PC-3 (cell line): ENCODE data around the gene LRRC8C. TPM values are rescaled to one million over a fixed set of nuclear protein-coding genes. Genes with fewer than 3 reads are reported as not detected.

ENCODE experiments used
- ATAC-seq: fragments of 200-7000 bp; cut with Tn5 transposase; 2 replicates; pipeline ENCODE4 v1.9.1; 2020; ENCODE audit warnings: mild to moderate bottlenecking, moderate library complexity
- BruUV-seq: library from RNA; stranded (reverse); fragments of 400-500 nt; replicated peaks from 2 replicates; lab custom pipeline; 2021; lab: Mats Ljungman, UMichigan
- CTCF ChIA-PET: fragments of 300-600 bp; sonication (Branson Sonifier 250); formaldehyde crosslinking; loops from one replicate; lab custom pipeline; 2022; ENCODE audit warnings: antibody characterized with exemption; lab: Charles Lee
- POLR2A ChIA-PET: fragments of 300-600 bp; sonication (Branson Sonifier 250); formaldehyde crosslinking; loops from one replicate; lab custom pipeline; 2022; ENCODE audit warnings: antibody characterized with exemption; ENCODE audit not compliant: unreplicated experiment; lab: Charles Lee
- DNase-seq: peaks from one replicate; pipeline ENCODE4 v3.0.0-alpha.2; 2015
- H2AFZ ChIP-seq: fragments of 300-600 bp; sonication (generic); 2 replicates; pipeline ENCODE4 v1.6.0; 2016; ENCODE audit warnings: antibody characterized with exemption, low read length
- H3F3A ChIP-seq: fragments of 300-600 bp; sonication (generic); one replicate; pipeline ENCODE4 v1.6.0; 2017; ENCODE audit warnings: antibody characterized with exemption, low read length, control low read depth, mild to moderate bottlenecking; ENCODE audit not compliant: unreplicated experiment
- H3K27ac ChIP-seq: fragments of 300-600 bp; sonication (generic); 2 replicates; pipeline ENCODE4 v1.5.1; 2016; ENCODE audit warnings: mild to moderate bottlenecking, low read length
- H3K27me3 ChIP-seq: fragments of 300-600 bp; sonication (generic); 2 replicates; pipeline ENCODE4 v1.6.1; 2016; ENCODE audit warnings: low read length, mixed read lengths
- H3K36me3 ChIP-seq: fragments of 300-600 bp; sonication (generic); 2 replicates; pipeline ENCODE4 v1.6.1; 2016; ENCODE audit warnings: low read depth, mixed run types, low read length, mixed read lengths
- H3K4me1 ChIP-seq: fragments of 300-600 bp; sonication (generic); 2 replicates; pipeline ENCODE4 v1.5.1; 2016; ENCODE audit warnings: low read length; ENCODE audit not compliant: insufficient read depth
- H3K4me2 ChIP-seq: fragments of 300-600 bp; sonication (generic); 2 replicates; pipeline ENCODE4 v1.6.0; 2016; ENCODE audit warnings: low read length
- H3K4me3 ChIP-seq: fragments of 300-600 bp; sonication (generic); 2 replicates; pipeline ENCODE4 v1.5.1; 2016; ENCODE audit warnings: mild to moderate bottlenecking, low read length, mixed read lengths
- H3K79me2 ChIP-seq: fragments of 300-600 bp; sonication (generic); 2 replicates; pipeline ENCODE4 v1.6.1; 2017; ENCODE audit warnings: low read length, mixed read lengths
- H3K9ac ChIP-seq: fragments of 300-600 bp; sonication (generic); 2 replicates; pipeline ENCODE4 v1.6.0; 2016; ENCODE audit warnings: mild to moderate bottlenecking, low read length
- H3K9me2 ChIP-seq: fragments of 300-600 bp; sonication (generic); replicated peaks from 2 replicates; pipeline ENCODE4 v1.6.1; 2016; ENCODE audit warnings: mixed run types, low read length, mixed read lengths
- H3K9me3 ChIP-seq: fragments of 300-600 bp; sonication (generic); 2 replicates; pipeline ENCODE4 v1.6.1; 2016; ENCODE audit warnings: low read length, mixed read lengths
- H4K20me1 ChIP-seq: fragments of 300-600 bp; sonication (generic); 2 replicates; pipeline ENCODE4 v1.6.1; 2016; ENCODE audit warnings: low read length, mixed read lengths
- CTCF ChIP-seq: fragments of 300-600 bp; sonication (generic); conservative IDR thresholded peaks from 2 replicates; pipeline ENCODE4 v1.5.1; 2017; ENCODE audit warnings: antibody characterized with exemption, low read depth, mild to moderate bottlenecking, low read length
- EZH2 ChIP-seq: fragments of 300-600 bp; sonication (generic); IDR thresholded peaks from one replicate; pipeline ENCODE4 v1.6.1; 2017; ENCODE audit warnings: antibody characterized with exemption, mild to moderate bottlenecking, low read length; ENCODE audit not compliant: unreplicated experiment
- EZH2phosphoT487 ChIP-seq: fragments of 300-600 bp; sonication (generic); IDR thresholded peaks from 2 replicates; pipeline ENCODE4 v1.6.1; 2018; ENCODE audit warnings: mild to moderate bottlenecking, antibody characterized with exemption, low read length, borderline replicate concordance
- intact Hi-C: fragments of 100-400 bp; cut with micrococcal nuclease; formaldehyde crosslinking; loops from 2 replicates; pipeline ENCODE4 v1.9.0; 2023
- total RNA-seq: library from RNA; depleted of rRNA; stranded (reverse); fragments of >200 nt; gene quantifications from 2 replicates; pipeline ENCODE4 v1.2.3, GENCODE V29; 2014

LRRC8C gene
- total RNA-seq, 1 experiment from 2014 or later = 4.3 TPM

GRCh38 chr1:89732206-89732605 is 99.3 kb downstream of the LRRC8C start:
- ChIA-PET POLR2A (no interaction called here), CTCF (no interaction called here)
- H3K79me2 ChIP-seq = no peaks in the 10 kb centered on the region
- TF ChIP-seq CTCF (no peak), EZH2 (no peak), EZH2phosphoT487 (no peak)
- ATAC-seq (no peak), DNase-seq (no peak)
- no peaks in the 10 kb centered on the region for H3K9me3 ChIP-seq
- no peak overlapping the region for H3K9ac ChIP-seq
- H4K20me1 ChIP-seq = no peaks in the 10 kb centered on the region
- H3F3A ChIP-seq = no peaks in the 10 kb centered on the region
- no TSS peak for BruUV-seq
- no peak overlapping the region for H2AFZ ChIP-seq
- no peak overlapping the region for H3K4me2 ChIP-seq
- H3K27ac ChIP-seq = no peak overlapping the region
- no peaks in the 10 kb centered on the region for H3K36me3 ChIP-seq
- H3K4me3 ChIP-seq = no peak overlapping the region
- H3K9me2 ChIP-seq = no peaks in the 10 kb centered on the region
- intact Hi-C loops = no loop called here
- H3K4me1 ChIP-seq = no peaks in the 10 kb centered on the region
- H3K27me3 ChIP-seq = no peaks in the 10 kb centered on the region

- Histone ChIP-seq H3K4me3 (no peak overlapping the region), H2AFZ (no peak overlapping the region), H3F3A (no peaks in the 10 kb centered on the region), H3K9me2 (no peaks in the 10 kb centered on the region), H3K4me1 (no peaks in the 10 kb centered on the region), H3K27ac (no peak overlapping the region), H3K4me2 (no peak overlapping the region), H3K9ac (no peak overlapping the region), H3K79me2 (no peaks in the 10 kb centered on the region), H3K9me3 (no peaks in the 10 kb centered on the region), H3K36me3 (no peaks in the 10 kb centered on the region), H4K20me1 (no peaks in the 10 kb centered on the region), H3K27me3 (no peaks in the 10 kb centered on the region)
- TF ChIP-seq CTCF = no peak
- no peak for TF ChIP-seq EZH2
- TF ChIP-seq EZH2phosphoT487 = no peak
- DNase-seq = no peak
- no TSS peak for BruUV-seq
- CTCF ChIA-PET = no interaction called here
- intact Hi-C loops = no loop called here
- POLR2A ChIA-PET = no interaction called here
- no peak for ATAC-seq
Observed at GRCh38 chr1:89732643-89733222, 99.8 kb downstream of the LRRC8C start.

GRCh38 chr1:89733748-89734147 is 100.8 kb downstream of the LRRC8C start:
- Histone ChIP-seq H3K27me3 (no peaks in the 10 kb centered on the region), H3K79me2 (no peaks in the 10 kb centered on the region), H2AFZ (no peak overlapping the region), H3K4me1 (no peaks in the 10 kb centered on the region), H4K20me1 (no peaks in the 10 kb centered on the region), H3K4me3 (no peak overlapping the region), H3K9ac (no peak overlapping the region), H3K4me2 (no peak overlapping the region), H3K27ac (no peak overlapping the region), H3K36me3 (no peaks in the 10 kb centered on the region), H3F3A (no peaks in the 10 kb centered on the region), H3K9me3 (no peaks in the 10 kb centered on the region), H3K9me2 (no peaks in the 10 kb centered on the region)
- no peak for ATAC-seq
- no TSS peak for BruUV-seq
- no peak for DNase-seq
- TF ChIP-seq EZH2phosphoT487 = no peak
- no peak for TF ChIP-seq EZH2
- TF ChIP-seq CTCF = no peak
- POLR2A ChIA-PET = no interaction called here
- intact Hi-C loops = no loop called here
- CTCF ChIA-PET = no interaction called here
